HL-60/S4 treated with phorbol 12-myristate 13-acetate at 8.2 ng/mL for 4 days and 3 days (cell line): Measurements from ENCODE around the gene IFNE.

ENCODE experiments used
- in situ Hi-C: fragments of 300-500 bp; cut with MboI; formaldehyde crosslinking; loops from 2 replicates; pipeline ENCODE4 v1.15.0; 2022; ENCODE audit warnings: low sequenced_read_pairs

Gene IFNE, protein sequence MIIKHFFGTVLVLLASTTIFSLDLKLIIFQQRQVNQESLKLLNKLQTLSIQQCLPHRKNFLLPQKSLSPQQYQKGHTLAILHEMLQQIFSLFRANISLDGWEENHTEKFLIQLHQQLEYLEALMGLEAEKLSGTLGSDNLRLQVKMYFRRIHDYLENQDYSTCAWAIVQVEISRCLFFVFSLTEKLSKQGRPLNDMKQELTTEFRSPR

DNA sequence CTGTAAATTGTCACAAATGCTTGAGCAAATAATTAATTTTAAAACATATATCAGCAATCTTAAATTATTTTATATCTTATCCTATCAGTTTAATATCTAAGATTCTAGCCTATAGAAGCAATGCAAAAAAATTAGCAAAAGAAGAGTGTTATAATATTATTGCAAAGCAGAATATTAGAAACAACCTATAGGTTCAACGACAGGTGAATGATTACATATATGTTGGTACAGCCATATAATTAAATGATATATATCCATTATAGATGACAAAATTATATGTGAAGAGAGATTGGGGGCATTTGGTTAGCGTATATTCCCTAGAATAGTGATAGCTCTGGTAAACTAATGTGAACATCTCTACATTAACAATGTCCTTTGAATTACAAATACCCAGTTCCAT, at the start of gene IFNE:
Gene IFNE, minus strand, starts transcription at position 101 of the 400 bp plus-strand sequence. CDS start 619 bp downstream, outside the sequence.
- in situ Hi-C loops = no loop called here

GRCh38 chr9:21528123-21528808, 46.2 kb upstream of the IFNE start:
- in situ Hi-C loops = no loop called here

DNA sequence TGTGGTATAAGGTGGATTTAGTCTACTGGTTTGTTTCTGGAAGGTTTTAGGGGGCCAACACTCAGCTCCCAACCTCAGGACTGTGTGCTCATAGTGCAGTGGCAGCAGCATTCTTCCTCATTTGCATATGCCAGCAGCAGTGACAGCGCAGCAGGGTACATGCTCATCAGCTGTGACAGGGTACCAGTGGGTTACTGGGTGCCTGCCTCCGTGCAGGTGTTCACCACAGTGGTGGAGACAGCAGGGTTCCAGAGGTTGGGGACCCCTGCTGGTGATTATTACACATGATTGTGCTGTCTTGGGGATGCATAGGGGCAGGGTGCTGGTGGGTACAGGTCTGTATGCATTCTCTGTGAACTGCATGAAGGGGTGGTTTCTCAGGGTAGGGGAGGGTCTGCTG, 45.5 kb upstream of the IFNE start:
- in situ Hi-C loops = no loop called here

GRCh38 chr9:21525174-21525573, 43.1 kb upstream of the IFNE start:
- in situ Hi-C loops = no loop called here

GRCh38 chr9:21524099-21524830, 42.2 kb upstream of the IFNE start:
- in situ Hi-C loops = no loop called here

GRCh38 chr9:21523021-21524014, 41.2 kb upstream of the IFNE start:
- in situ Hi-C loops = no loop called here

GRCh38 chr9:21522348-21522747, 40.2 kb upstream of the IFNE start:
- in situ Hi-C loops = no loop called here

DNA sequence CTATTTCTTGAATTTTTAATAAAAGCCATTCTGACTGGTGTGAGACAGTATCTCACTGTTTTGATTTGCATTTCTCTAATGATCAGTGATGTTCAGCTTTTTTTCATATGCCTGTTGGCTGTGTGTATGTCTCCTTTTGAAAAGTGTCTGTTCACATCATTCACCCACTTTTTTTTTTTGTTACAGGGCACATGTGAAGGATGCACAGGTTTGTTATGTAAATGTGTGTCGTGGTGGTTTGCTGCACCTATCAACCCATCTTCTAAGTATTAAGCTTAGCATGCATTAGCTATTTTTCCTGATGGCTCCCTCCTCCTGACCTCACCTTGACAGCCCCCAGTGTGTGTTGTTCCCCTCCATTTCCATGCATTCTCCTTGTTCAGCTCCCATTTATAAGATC, 39.3 kb upstream of the IFNE start:
- in situ Hi-C loops = no loop called here

GRCh38 chr9:21520501-21521228, 38.6 kb upstream of the IFNE start:
- in situ Hi-C loops = no loop called here

GRCh38 chr9:21519855-21520434, 37.8 kb upstream of the IFNE start:
- in situ Hi-C loops = no loop called here

DNA sequence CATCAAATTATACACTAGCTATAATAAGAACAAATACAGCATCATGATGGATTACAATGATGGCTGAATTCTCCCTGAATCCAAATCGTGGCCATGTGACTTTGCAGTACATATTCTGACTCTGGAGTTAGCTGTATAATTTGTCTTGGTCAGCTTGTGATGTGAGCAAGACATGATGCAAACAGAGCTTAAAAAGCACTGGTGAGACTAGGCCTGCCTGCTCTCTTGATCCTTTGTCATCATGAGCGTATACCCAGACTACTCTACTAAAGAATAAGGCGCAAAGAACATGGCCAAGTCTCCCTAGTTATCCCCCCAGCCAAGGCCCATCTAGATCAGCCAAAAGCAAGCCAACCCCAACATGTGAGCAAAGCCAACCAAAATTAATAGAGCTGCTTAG, 34.7 kb upstream of the IFNE start:
- in situ Hi-C loops = no loop called here

DNA sequence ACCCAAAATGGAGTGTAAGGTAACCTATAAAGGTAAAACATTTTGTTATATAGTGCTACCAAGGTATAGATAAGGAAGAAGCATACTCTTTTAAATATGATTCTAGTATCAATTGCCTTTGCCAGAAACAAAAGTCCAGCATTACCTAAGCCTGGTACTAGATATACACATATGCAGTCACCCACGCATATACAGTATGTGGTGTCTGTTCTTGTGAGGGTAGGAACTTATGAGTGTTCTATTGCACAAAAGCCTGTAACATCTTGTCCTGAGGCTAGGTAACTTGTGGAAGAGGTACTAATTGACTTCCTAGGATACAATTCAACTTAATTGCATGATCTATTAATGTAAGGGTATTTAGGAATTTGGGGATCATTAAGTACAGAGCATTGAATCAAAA, 31.3 kb upstream of the IFNE start:
- in situ Hi-C loops = no loop called here

DNA sequence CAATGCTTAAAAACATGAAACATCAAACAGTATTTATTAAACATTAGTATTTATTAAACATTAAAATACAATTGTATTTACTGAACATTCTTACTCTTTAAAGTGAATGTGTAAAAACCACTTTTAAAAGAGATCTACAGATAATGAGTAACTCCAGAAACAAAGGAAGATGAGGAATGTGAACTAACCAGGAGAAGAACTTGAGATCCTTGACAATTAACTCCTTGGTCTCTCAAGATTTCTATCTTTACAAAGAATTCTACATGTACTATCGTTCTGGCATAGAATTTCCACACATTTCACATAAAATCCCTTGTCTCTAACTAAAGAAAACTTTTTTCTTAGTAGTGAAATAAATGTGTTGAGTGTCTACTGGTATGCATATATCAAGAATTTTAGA, 28.7 kb upstream of the IFNE start:
- in situ Hi-C loops = no loop called here

DNA sequence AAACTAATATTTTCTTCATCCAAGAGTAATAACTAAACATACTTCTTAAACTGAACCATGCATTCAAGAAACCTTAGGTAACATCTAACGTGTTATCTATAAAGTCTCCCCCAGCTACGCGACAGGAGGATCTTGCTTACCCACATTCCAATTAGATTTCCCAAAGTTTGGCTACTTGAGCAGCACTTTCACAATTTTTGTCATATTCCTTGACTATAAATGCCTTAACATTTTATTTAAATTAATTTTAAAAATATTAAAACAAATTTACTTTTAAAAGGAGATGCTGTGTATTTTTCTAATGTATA, 25.3 kb upstream of the IFNE start:
- in situ Hi-C loops = no loop called here

GRCh38 chr9:21506626-21507482, 24.7 kb upstream of the IFNE start:
- in situ Hi-C loops = no loop called here

DNA sequence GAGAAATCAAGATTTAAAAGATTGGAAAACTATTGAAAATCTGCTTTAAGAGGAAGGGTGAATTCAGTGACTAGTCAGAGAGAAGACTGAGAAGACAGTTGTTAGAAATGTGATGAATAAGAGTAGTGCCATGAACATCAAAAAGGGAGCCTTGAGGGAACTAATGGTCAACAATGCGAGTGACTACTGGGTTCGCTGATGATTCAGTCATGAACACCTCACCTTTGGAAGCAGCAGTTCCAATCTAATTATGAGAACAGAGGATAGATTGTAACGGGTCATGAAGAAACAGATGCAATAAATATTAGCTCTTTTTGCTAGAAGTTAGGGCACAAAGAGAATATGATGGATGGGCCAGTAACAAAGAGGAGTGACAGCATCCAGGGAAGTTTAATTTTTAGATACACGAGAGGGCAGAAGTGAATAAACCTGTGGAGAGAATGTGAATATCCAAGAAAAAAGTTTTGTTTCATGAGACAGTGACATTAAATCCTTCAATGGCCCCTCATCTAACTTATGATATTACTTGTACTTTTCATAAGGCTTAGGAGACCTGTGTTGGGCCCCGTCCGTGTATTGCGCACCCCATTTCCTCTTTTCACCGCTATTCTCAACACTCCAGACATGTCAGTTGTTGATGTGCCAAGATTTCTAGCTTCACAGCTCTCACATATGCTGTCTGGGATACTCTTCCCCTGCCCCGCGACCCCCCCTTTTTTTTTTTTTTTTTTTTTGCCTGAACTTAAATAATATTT, 23.5 kb upstream of the IFNE start:
- in situ Hi-C loops = no loop called here

DNA sequence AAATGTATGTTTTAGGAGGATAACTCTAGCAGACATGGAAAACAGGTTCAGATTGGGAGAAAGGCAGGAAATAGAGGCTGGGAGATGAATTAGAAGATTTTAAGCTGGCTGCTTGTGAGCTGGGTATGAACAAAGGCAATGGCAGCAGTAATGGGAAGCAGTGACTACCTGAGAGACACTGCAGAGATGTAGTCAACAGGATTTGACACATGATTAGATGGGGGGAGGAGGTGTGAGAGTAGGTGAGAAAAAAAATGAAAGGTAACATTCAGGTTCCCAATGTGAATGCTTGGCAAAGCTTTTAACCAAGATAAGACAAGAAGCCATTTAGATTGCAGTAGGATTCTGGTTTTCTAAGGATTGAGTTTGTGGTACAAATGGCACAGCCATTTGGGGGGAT, 22.8 kb upstream of the IFNE start:
- in situ Hi-C loops = no loop called here

DNA sequence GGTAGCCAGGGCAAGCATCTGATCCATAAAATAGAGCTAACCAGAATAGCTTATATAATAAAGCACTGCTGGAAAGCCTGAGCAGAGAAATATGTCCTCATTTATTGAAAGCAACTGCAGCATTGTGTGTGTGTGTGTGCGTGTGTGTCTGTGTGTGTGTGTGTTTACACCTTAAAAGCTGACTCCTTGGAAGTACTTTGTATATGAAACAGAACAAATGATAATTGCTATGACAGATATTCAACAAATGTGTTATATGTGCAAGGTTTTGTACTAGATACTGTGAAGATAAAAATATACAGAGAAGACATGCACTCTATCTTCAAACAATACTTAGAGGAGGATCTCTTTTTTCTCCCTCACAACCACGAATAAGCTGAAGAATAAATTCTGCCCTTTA, 22.0 kb upstream of the IFNE start:
- in situ Hi-C loops = no loop called here
